OCI-LY1 (cell line): Measurements from ENCODE around the gene PCF11.
"Not testable (repeated sequence)": the region's sequence is repeated elsewhere in the genome, so short reads cannot be mapped to it uniquely, and the experiment has no call there.

Experiments used
- H2AFZ ChIP-seq: fragments of 200-600 bp; sonication (generic), shearing (Covaris generic); 2 replicates; pipeline ENCODE4 v1.6.0; 2014; ENCODE audit warnings: antibody characterized with exemption, mild to moderate bottlenecking, low read length
- H3F3A ChIP-seq: fragments of 200-600 bp; sonication (generic), shearing (Covaris generic); 2 replicates; pipeline ENCODE4 v1.6.0; 2014; ENCODE audit warnings: mild to moderate bottlenecking, antibody characterized with exemption, low read length, moderate library complexity; ENCODE audit not compliant: insufficient read depth
- H3K27ac ChIP-seq: fragments of 200-600 bp; sonication (generic); 2 replicates; pipeline ENCODE4 v1.5.1; 2014; ENCODE audit warnings: low read length, mixed run types, mild to moderate bottlenecking, low read depth; ENCODE audit not compliant: poor library complexity, severe bottlenecking
- H3K27me3 ChIP-seq: fragments of 200-600 bp; sonication (generic); 2 replicates; pipeline ENCODE4 v1.6.0; 2014; ENCODE audit warnings: antibody characterized with exemption, mild to moderate bottlenecking, low read length, moderate library complexity; ENCODE audit not compliant: insufficient read depth
- H3K36me3 ChIP-seq: fragments of 200-600 bp; sonication (generic); 2 replicates; pipeline ENCODE4 v1.6.1; 2014; ENCODE audit warnings: mild to moderate bottlenecking, antibody characterized with exemption, low read length, moderate library complexity, mixed read lengths; ENCODE audit not compliant: insufficient read depth
- H3K4me1 ChIP-seq: fragments of 200-600 bp; sonication (generic); 2 replicates; pipeline ENCODE4 v1.5.1; 2014; ENCODE audit warnings: mild to moderate bottlenecking, low read length, moderate library complexity; ENCODE audit not compliant: insufficient read depth, severe bottlenecking
- H3K4me2 ChIP-seq: fragments of 200-600 bp; sonication (generic), shearing (Covaris generic); 2 replicates; pipeline ENCODE4 v1.6.1; 2014; ENCODE audit warnings: low read length
- H3K4me3 ChIP-seq: fragments of 200-600 bp; sonication (generic); 2 replicates; pipeline ENCODE4 v1.5.1; 2014; ENCODE audit warnings: low read length, low read depth, mild to moderate bottlenecking, mixed read lengths; ENCODE audit not compliant: poor library complexity, severe bottlenecking
- H3K79me2 ChIP-seq: fragments of 200-600 bp; shearing (Covaris generic); 2 replicates; pipeline ENCODE4 v1.6.1; 2016; ENCODE audit warnings: mixed run types, low read length, mixed read lengths; ENCODE audit not compliant: insufficient read depth
- H3K9ac ChIP-seq: fragments of 200-600 bp; sonication (generic), shearing (Covaris generic); 2 replicates; pipeline ENCODE4 v1.6.1; 2014; ENCODE audit warnings: mild to moderate bottlenecking, low read length, mixed read lengths
- H3K9me2 ChIP-seq: fragments of 200-600 bp; sonication (generic), shearing (Covaris generic); 2 replicates; pipeline ENCODE4 v1.6.1; 2014; ENCODE audit warnings: low read depth, mild to moderate bottlenecking, low read length, mixed read lengths
- H3K9me3 ChIP-seq: fragments of 200-600 bp; shearing (Covaris generic); 2 replicates; pipeline ENCODE4 v1.6.1; 2014; ENCODE audit warnings: low read length, mixed read lengths
- H4K20me1 ChIP-seq: fragments of 200-600 bp; sonication (generic), shearing (Covaris generic); 2 replicates; pipeline ENCODE4 v1.6.0; 2016; ENCODE audit warnings: mild to moderate bottlenecking, low read length; ENCODE audit not compliant: insufficient read depth
- CTCF ChIP-seq: fragments of 200-600 bp; sonication (generic), shearing (Covaris generic); IDR thresholded peaks from 2 replicates; pipeline ENCODE4 v1.5.1; 2017; ENCODE audit warnings: mild to moderate bottlenecking, antibody characterized with exemption, low read length, moderate library complexity, mixed read lengths
- EZH2 ChIP-seq: fragments of 200-600 bp; sonication (generic), shearing (Covaris generic); IDR thresholded peaks from 2 replicates; pipeline ENCODE4 v1.8.0; 2017; ENCODE audit warnings: borderline replicate concordance, mixed run types, mild to moderate bottlenecking, antibody characterized with exemption, low read length, moderate library complexity, mixed read lengths

The PCF11 gene

GRCh38 chr11:83127310-83127637 lies 29.7 kb upstream of the PCF11 start:
- Histone ChIP-seq H3K79me2 (no peaks in the 10 kb centered on the region), H3K27me3 (no peaks in the 10 kb centered on the region), H3K4me1 (peaks cover 4% of the 10 kb centered on the region), H3K9ac (no peak overlapping the region), H3K9me3 (no peaks in the 10 kb centered on the region), H2AFZ (no peak overlapping the region), H3F3A (no peaks in the 10 kb centered on the region; the same call in 1 of the 2 replicates), H4K20me1 (no peaks in the 10 kb centered on the region), H3K27ac (no peak overlapping the region), H3K9me2 (no peaks in the 10 kb centered on the region), H3K4me3 (no peak overlapping the region), H3K4me2 (no peak overlapping the region), H3K36me3 (no peaks in the 10 kb centered on the region)
- no peak for TF ChIP-seq CTCF
- TF ChIP-seq EZH2, result no peak

GRCh38 chr11:83132191-83132590 lies 24.7 kb upstream of the PCF11 start:
- Histone ChIP-seq H3K36me3 (no peaks in the 10 kb centered on the region), H4K20me1 (no peaks in the 10 kb centered on the region), H3K27me3 (no peaks in the 10 kb centered on the region), H3K4me1 (no peaks in the 10 kb centered on the region), H3K4me3 (no peak overlapping the region), H3K4me2 (no peak overlapping the region), H2AFZ (no peak overlapping the region), H3K9ac (no peak overlapping the region), H3F3A (no peaks in the 10 kb centered on the region), H3K9me3 (no peaks in the 10 kb centered on the region), H3K27ac (no peak overlapping the region), H3K9me2 (no peaks in the 10 kb centered on the region), H3K79me2 (no peaks in the 10 kb centered on the region)
- no peak for TF ChIP-seq EZH2
- TF ChIP-seq CTCF, result no peak

GRCh38 chr11:83133266-83133665 lies 23.7 kb upstream of the PCF11 start:
- not testable (repeated sequence) for H2AFZ ChIP-seq, H3K79me2 ChIP-seq, H3K4me1 ChIP-seq, H3K4me2 ChIP-seq, H3K9me2 ChIP-seq, H3K27me3 ChIP-seq, H3K9ac ChIP-seq, H3K9me3 ChIP-seq, H4K20me1 ChIP-seq, H3K27ac ChIP-seq, H3K4me3 ChIP-seq, H3K36me3 ChIP-seq, H3F3A ChIP-seq

GRCh38 chr11:83139310-83139709 lies 17.6 kb upstream of the PCF11 start:
- Histone ChIP-seq H3K4me3 (no peak overlapping the region), H4K20me1 (no peaks in the 10 kb centered on the region), H3K4me1 (peaks cover 7% of the 10 kb centered on the region), H3K9me3 (no peaks in the 10 kb centered on the region), H3K27ac (no peak overlapping the region), H2AFZ (no peak overlapping the region), H3K27me3 (no peaks in the 10 kb centered on the region), H3F3A (0 out of 2 replicates have a peak, but pooled peaks cover 3% of the 10 kb centered on the region), H3K9me2 (no peaks in the 10 kb centered on the region), H3K9ac (no peak overlapping the region), H3K4me2 (no peak overlapping the region), H3K36me3 (no peaks in the 10 kb centered on the region), H3K79me2 (no peaks in the 10 kb centered on the region)
- TF ChIP-seq CTCF (no peak), EZH2 (no peak)
